DMS79 treated with DMSO at 0.1 percent for 48 hours (cell line): ENCODE results near the gene CLOCK.

Experiments
- DNase-seq: peaks from one replicate; lab custom pipeline; 2025; lab: John Stamatoyannopoulos, UW

Gene CLOCK

DNA sequence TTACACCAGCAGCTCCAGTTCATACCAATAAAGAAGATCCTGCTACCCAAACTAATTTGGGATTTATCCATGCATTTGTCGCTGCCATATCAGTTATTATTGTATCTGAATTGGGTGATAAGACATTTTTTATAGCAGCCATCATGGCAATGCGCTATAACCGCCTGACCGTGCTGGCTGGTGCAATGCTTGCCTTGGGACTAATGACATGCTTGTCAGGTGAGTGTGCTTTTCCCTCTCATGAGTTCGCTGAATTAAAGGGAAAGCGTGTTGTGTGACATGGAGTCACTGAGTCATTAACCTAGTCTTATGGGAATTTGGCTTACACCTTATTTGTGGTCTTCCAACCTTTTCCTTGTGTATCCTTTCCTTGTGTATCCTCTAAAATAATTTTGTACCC is 135.1 kb downstream of the CLOCK start:
- DNase-seq: no peak

DNA sequence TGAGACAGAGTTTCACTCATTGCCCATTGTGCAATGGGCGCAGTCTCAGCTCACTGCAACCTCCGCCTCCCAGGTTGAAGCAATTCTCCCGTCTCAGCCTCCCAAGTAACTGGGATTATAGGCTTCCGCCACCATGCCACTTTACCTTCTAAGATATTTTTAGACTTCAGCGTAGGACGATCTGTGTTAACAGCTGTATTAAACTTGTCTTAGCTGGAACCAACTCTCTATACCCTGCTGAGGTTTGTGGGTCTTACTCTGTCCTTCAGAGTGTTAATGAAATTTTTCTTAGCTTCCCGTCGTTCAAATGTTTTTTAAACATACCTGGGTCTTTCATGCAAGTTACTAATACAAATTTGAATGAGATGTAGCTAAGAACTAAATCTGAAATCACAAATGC is 136.3 kb downstream of the CLOCK start:
- DNase-seq: no peak

DNA sequence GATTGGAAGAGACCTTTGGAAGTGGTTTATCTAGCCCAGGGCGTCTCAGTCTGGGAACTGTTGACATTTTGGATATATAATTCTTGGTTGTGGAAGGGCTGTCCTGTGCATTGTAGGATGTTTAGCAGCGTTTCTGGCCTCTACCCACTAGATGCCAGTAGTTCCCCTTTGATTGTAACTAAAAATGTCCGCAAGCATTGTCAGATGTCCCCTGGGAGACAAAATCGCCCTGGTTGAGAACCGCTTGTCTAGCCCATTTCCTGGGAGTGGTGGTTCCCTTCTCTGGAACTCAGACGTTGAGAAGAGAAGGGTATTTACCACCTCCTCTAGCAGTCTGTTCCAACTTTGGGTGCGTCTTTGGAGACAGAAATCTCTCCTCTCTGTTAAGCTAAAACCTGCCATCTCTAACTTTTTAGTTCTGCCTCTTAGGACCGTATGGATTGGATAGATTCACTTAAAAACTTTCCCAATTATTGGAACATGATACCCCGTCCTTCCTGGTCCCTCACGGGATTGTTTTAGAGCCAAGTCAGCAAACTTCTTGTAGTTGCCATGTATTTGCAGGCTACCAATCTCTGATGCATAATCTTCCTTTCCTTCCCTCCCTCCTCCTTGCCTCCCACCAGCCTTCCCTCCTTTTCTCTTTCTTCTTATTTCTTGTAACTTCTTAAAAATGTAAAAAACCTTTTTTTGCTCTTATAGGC is 137.1 kb downstream of the CLOCK start:
- no peak for DNase-seq

DNA sequence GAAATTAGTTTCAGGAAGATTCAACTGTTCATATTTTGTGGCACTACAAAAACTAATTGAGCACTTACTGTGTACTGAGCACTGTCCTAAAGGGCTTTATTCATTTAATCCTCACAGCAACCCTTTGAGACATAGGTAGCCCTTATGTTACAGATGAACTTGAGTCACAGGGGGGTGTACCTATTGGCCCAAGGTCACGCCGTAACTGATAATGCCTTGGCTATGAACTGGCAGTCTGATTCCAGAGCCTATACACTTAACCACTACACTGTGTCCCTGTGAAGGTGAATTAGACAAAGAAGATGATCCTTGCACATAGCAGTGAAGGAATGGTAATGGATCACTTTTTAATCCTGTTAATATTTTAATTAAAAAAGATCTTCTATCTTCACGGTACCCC is 138.9 kb downstream of the CLOCK start:
- DNase-seq: no peak

DNA sequence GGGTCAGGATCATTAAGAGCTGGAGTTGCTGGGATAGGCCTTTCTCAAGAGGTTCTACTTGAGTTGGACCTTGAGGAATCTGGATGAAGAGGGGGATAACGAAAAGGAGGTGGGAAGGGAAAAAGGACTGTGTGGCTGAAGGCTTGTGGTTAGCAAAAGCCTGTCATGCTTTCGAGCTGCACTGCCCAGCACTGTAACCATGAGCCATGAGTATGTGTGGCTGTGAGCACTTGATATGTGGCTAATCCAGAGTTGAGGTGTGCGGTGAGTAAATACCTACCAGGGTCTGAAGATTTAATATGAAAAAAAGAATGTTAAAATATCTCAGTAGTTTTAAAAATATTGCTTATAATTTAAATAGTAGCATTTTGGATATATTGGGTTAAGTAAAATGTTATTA is 139.6 kb downstream of the CLOCK start:
- no peak for DNase-seq

DNA sequence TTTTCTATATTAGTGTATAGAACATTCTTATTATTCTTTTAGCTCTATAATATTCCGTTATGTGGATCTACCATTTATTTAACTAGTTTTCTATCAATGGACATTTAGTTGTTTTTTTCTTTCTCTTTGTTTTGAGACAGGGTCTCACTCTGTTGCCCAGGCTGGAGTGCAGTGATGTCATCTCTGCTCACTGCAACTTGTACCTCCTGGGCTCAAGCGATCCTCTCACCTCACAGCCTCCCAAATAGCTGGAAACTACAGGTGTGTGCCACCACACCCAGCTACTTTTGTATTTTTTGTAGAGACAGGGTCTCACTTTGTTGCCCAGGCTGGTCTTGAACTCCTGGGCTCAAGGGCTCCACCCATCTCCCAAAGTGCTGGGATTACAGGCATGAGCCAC is 140.2 kb downstream of the CLOCK start:
- no peak for DNase-seq

DNA sequence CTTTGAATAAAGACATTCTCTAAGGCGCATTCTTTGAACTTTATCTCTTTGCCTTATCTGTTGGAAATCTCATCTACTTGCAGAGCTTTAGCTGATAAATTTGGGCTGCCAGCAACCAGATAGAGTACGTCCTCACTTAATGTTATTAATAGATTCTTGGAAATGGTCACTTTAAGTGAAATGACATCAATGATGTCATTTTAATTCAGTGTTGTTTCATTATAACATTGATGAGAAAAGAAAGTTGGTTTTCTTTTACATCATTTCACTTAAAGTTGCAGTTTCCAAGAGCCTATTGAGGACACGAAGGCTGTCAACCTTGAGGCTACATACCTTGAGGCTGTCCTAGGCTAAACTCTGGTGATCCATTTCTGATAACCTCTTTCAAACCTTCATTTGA is 141.6 kb downstream of the CLOCK start:
- no peak for DNase-seq

DNA sequence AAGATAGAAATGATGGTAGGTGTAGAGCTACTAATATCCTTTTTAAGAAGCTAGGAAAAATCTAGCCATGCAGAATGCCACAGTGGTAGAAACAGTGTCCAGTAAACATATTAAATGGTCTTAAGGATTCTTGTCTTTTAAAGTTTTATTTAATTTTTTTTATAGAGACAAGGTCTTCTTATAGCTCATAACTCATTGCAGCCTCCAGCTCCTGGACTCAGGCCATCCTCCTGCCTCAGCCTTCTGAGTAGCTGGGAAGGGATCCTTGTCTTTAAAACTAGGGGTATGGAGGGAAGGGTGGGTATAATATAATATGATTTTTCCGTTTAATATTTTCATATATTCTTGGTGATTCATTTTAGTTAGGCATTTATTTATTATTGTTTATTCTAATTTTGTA is 147.1 kb downstream of the CLOCK start:
- DNase-seq: no peak

DNA sequence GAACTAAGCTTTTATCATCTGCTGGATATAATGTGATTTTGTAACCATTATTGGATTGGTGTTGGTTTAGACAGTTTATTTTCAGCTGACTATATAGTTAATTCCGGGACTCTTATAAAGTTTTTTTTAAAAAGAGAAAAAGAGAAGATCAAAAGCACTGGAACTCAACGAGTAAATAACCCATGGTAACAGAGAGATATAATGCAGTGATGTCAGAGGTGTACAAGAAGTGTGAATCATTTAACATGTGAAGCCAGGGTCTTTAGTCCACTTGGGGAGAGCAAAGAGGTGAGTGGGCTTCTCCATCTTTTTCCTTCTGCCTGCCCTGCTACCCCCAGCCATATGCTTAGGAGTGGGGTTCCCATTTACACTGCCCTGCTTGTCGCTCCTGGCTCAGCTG is 147.7 kb downstream of the CLOCK start:
- no peak for DNase-seq

DNA sequence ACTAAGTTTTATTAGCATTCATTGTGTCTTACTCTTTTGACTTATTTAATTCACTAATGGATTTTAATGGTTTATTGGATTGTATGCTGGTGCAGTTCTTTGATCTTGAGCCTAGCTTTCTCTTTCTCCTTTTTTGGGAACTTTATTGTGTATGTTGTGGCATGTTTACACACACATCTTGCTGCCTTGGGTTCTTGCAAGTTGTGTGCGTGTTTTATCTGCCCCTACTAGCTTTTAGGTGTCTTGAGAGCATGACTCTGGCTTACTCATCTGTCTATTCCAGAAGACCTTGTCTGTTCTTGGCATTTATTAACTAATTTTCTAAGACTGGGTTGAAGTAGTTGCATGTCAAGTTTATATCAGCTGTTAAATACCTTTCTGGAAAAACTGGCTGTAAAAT is 148.2 kb downstream of the CLOCK start:
- no peak for DNase-seq

DNA sequence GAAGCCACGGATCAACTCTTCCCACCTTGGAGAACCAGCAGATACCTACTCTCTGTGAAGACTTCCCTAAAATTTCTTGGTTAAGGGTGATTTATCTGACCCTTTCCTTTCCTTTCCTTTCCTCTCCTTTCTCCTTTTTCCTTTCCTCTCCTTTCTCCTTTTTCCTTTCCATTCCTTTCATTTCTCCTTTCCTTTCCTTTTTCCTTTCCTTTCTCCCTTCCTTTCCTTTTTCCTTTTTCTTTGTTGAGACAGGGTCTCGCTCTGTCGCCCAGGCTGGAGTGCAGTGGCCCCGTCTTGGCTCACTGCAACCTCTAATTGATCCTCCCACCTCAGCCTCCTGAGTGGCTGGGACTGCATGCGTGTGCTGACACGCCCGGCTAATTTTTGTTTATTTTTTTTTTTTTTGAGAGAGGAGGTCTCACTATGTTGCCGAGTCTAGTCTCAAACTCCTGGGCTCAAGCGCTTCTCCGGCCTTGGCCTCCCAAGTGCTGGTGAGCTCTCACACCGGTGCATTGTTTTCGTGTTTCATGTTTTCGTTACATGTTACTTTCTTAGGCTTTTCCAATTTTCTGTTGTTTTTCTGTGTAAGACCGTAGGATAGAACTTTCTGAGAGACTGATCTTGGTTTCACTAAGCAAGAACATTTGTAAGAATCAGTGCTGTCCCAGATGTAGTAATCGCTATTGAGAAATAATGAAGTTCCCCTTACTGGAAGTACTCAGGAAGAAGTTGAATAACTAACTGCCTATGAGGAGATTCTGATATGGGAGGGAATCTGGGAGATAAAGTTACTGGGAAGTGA is 149.0 kb downstream of the CLOCK start:
- DNase-seq: peak; percentile 43

DNA sequence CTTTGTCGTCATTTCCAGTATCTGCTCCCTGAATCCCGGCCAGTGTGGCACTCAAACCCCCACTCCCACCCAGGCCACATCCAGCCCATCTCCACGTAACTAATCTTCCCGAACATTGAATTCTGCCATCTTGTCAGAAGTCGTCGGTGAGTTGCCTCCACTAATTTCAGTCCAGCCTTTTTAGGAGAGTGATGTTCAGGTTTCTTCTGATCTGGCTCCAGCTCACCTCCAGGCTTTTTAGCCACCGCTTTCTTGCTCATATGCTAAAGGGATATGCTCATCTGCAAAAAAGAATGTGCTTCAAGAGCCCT is 149.6 kb downstream of the CLOCK start:
- peak; percentile 58 for DNase-seq

DNA sequence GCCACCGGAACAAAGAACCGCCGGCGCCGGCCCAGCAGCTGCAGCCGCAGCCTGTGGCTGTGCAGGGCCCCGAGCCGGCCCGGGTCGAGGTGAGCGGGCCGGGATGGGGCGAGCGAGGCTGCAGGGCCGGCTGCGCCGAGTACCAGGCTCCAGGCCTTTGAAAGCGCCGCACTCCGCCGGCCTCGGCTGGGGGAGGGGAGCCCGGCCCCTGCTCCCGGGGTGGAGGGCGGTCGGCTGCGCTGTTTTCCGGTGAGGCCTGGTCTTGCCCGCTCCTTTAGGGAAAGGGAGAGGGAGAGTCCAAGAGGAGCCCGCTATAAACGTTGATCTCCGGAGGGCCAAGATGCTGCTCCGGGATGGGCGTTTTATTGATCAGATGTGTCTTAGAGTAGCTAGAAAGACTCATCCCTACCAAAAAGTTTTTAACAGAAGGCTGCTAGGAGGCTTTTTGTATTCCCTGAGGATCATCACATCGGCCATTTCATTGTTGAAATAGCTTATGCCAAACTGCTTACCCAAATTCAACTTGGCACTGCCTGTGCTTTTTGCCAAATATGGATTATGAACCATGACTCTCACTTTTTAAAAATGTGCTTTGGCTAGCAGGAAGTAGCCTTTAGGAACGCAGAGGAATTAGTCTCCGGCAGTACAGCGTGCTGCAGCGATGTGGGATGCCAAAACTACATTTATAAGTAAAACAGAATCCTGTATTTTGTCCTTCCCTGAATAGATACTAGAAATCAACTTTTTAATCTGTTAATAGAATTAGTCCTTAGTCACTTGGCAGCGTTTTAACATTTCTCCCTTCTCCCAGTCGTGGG is 150.2 kb downstream of the CLOCK start:
- DNase-seq: peak; percentile 58

DNA sequence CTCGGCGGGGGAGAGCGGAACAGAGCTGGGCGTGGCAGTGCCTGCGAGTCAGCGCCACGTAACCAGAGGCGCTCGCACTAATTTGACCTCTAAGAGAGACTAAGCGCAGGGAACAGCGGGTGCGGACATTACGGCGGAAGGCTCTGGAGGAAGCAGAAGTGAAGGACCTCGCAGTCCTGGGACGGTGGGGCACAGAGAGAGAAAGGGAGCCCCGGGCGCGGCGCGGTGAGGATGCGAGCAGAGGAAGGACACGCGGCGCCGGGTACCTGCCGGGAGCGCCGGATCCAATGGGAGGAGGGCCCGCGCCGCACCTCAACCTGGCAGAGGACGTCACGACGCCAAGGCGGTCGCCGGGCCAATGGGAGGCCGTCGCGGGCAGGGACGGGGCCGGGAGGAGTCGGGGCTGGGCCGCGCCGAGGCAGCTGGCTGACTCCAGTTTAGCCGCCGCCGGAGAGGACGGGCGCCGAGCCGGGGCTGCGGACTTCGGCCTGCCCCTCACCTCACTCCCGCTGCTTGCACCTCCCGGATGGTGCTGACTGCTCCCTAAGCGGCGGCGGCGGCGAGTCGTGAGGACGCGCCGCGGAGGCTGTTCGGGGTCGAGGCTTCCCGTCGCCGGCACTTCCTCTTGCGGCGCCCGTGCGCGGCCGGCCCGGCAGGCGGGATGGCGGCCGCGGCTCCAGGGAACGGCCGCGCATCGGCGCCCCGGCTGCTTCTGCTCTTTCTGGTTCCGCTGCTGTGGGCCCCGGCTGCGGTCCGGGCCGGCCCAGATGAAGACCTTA is 151.0 kb downstream of the CLOCK start, which contains the start of gene TMEM165:
TSS of gene TMEM165 (plus strand) at position 429 of the 779 bp plus-strand sequence. CDS start at position 662, 233 bp downstream.
- peak; percentile 79 for DNase-seq

DNA sequence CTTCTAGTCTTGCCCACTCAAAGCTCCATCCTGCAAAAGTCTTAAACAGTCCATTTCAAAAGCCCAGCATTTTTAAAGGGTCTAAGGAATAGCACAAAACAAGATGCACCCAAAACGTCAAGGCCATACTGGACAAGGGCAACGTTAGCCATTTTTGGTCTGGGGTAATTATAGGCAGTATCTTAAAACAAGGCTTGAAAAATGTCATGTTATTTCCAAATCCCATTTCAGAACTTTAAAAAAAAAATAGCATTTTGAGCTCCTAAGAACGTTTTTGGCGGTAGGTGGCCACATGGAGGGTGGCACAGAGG is 151.5 kb downstream of the CLOCK start:
- no peak for DNase-seq

DNA sequence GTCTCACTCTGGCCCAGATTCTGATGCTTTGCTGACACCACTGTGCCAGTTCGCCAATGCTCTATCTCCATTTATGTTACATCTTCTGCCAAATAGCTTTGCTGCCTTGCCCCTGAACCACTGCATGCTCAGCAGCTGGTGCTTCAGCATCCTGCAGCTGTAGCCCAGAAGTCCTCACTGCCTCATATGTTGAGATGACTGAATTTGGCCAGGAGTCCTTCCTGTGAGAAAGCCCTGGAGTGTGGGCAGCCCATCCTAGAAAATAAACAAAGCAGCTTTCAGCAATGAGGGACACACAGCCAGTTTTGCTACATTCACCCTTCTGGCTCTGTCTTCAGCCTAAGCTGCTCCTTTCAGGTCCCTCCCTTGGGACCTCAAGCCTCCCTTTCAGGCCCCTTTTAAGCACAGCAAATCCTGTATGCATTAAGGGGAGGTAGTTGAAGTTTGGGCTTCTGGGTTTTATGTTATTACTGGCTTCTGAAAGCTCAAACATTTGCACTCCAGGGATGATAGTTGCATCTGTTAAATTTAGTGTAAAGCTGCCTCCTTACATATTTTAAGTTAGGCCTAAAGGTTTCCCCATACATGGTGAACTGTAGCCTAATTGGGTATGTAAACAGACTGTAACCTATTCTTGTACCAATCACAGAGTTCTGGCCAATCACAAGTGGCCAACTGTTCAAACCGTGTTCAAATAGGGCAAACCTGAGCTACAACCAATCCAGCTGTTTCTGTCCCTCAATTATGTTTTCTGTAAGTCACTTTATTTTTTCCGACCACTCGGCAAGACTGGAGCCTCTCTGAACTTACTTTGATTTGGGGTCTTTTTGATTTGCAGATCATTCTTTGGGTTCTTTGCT is 153.0 kb downstream of the CLOCK start:
- DNase-seq: no peak

DNA sequence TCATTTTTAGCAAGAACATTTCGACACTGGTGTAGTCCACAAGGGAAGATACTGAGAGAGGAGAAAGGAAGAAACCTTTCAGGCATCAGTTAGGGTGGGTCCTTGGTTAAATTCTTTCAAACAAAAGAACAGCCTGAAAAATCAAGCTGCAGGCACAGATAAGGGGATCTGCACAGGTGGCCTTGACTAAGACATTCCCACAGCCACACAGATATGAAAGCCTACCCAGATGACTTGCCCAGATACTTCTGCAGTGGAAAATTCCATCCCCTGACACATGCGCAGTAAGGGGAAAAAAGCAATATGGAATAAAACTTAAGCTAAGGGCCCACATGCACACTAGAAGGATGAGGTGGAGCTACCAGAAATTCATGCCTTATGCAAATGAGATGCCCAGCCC is 159.9 kb downstream of the CLOCK start:
- DNase-seq: no peak

DNA sequence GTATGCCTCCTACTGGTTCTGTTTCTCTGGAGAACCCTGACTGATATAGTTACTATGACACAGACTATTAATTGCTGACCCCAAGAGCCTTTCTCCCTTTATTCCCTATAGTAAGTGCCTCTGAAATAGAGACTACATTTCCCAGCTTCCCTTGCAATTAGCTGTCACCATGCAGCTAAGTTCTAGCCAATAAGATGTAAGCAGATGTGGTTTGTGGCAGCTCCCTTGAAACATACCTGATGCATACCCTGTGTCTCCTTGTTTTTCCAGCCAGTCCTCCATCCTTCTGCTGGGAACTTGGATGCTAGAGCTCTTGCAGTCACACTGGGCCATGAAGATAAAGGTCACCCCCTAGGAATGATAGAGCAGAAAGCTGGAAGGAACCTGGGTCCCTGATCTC is 160.6 kb downstream of the CLOCK start:
- DNase-seq: no peak

DNA sequence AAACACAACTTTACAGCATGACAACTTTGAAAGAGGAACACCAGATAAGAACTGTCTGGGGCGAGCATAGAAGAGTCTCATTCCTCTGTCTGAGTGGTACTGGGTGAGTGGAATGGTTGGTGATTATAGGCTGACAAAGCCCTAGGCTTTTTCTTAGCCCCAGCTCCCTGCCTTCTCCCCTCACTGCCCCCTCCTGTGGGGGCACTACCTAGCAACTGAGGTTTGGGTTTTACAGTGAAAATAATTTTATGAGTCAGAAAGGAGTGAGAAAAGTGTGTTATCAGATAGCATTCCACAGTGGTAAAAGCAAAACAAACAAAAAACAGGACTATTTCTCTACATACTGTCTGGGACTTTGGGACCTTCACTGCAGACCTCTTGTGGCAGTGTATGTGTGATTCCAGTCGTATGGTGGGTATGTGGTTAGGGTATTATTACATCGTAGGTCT is 161.5 kb downstream of the CLOCK start:
- DNase-seq: no peak

DNA sequence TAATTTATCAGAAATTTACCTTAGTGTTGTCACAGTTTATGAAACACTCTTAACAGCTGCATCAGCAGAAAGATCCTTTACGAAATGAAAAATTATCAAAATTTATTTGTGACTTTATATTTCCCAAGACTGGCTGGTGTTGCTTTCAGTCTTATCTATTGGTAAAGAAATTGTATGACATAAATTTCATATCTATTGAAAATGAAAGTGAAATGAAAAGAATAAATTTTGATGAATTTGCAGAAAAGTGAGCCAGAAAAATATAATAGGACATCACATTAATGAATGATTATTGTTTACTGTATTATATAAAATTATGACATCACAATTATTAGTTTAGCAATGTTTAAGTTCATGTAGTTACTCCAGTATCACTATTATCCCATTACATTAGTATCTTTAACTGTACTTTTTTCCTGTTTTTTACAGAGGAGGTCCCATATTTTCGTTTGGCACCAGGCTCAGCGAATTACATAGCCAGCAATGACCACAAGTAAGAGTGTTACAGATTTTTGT is 164.2 kb downstream of the CLOCK start:
- no peak for DNase-seq

DNA sequence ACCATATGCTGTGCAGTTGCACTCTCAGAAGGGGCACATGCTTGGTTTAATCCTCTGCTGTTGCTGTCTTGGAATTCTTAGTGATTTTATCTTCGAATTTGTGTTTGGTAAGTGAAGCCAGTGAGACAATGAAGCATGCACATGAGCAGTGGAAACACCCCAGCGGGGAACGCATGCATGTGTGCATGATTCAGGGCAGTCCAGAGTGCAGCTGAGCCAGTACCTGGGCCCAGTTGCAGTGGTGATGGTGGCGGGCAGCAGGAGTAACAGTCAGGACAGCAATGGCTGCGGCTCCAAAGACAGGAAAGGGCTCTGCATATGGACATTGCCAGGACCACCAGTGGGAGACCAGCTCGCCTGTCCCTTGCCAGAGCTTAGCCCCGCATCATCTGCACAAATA is 165.2 kb downstream of the CLOCK start:
- no peak for DNase-seq
